GM18499 (cell line): Measurements from ENCODE around the gene WWC1.
A peak's percentile ranks its signal among the peaks of the same experiment; 100 is the strongest.
"Not testable (repeated sequence)": the region's sequence is repeated elsewhere in the genome, so short reads cannot be mapped to it uniquely, and the experiment has no call there.

Experiments used
- ATAC-seq: cut with Tn5 transposase; IDR thresholded peaks from one replicate; pipeline ENCODE4 v1.9.1; 2021; ENCODE audit warnings: moderate number of reproducible peaks; ENCODE audit not compliant: insufficient read depth, unreplicated experiment

Gene WWC1

GRCh38 chr5:168307022-168307421, 15.6 kb downstream of the WWC1 start:
- ATAC-seq, result no peak

GRCh38 chr5:168307925-168308584, 16.6 kb downstream of the WWC1 start:
- no peak for ATAC-seq

GRCh38 chr5:168308976-168309598, 17.6 kb downstream of the WWC1 start:
- no peak for ATAC-seq

GRCh38 chr5:168310541-168310940, 19.1 kb downstream of the WWC1 start:
- not testable (repeated sequence) for ATAC-seq

- no peak for ATAC-seq
Observed at GRCh38 chr5:168311061-168311566, 19.7 kb downstream of the WWC1 start.

- ATAC-seq, result no peak
Observed at GRCh38 chr5:168312606-168313295, 21.3 kb downstream of the WWC1 start.

GRCh38 chr5:168313596-168314204, 22.3 kb downstream of the WWC1 start:
- no peak for ATAC-seq

- no peak for ATAC-seq
Observed at GRCh38 chr5:168314735-168315411, 23.4 kb downstream of the WWC1 start.

- no peak for ATAC-seq
Observed at GRCh38 chr5:168315416-168316138, 24.1 kb downstream of the WWC1 start.

GRCh38 chr5:168316139-168316578, 24.7 kb downstream of the WWC1 start:
- ATAC-seq, result no peak

- no peak for ATAC-seq
Observed at GRCh38 chr5:168317096-168317520, 25.7 kb downstream of the WWC1 start.

GRCh38 chr5:168317521-168318147, 26.2 kb downstream of the WWC1 start:
- no peak for ATAC-seq

- ATAC-seq, result peak; percentile 45
Observed at GRCh38 chr5:168318240-168318639, 26.8 kb downstream of the WWC1 start.

GRCh38 chr5:168319774-168320173, 28.3 kb downstream of the WWC1 start:
- no peak for ATAC-seq

GRCh38 chr5:168320805-168321204, 29.4 kb downstream of the WWC1 start:
- ATAC-seq, result no peak

- ATAC-seq, result no peak
Observed at GRCh38 chr5:168324859-168325630, 33.6 kb downstream of the WWC1 start.

- ATAC-seq, result no peak
Observed at GRCh38 chr5:168327019-168327421, 35.6 kb downstream of the WWC1 start.

- no peak for ATAC-seq
Observed at GRCh38 chr5:168327451-168327850, 36.0 kb downstream of the WWC1 start.
